Measurements from ENCODE around the gene ULK4.
"Not testable (repeated sequence)": the region's sequence is repeated elsewhere in the genome, so short reads cannot be mapped to it uniquely, and the experiment has no call there.

Gene ULK4

DNA sequence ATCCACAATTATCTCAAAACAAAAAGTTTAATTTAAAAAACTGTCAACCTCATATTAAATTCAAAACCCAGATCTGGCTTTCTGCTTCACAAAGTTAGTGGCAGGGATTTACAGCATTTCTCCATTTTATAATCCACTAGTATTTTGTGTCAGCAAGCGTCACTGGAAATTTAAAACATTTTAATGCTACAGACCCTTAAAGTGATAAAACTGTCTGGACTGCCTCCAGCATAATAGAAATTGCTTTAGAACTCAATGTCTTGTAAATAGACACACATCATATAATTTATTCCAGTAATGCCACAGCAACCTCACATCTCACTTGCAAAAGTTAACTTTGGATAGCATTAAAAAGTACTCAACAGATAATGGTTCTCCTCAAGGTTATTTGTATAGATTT is 116.1 kb downstream of the ULK4 start:
- Histone ChIP-seq H3K79me2 (ENCODE audit: control insufficient read depth, insufficient read depth, low read length) (no peaks in the 10 kb centered on the region), H3K4me1 (ENCODE audit: control insufficient read depth, low read depth, low read length) (no peaks in the 10 kb centered on the region), H3K4me3 (ENCODE audit: low read length) (no peak overlapping the region), H3K4me2 (ENCODE audit: low read length) (no peak overlapping the region), H2AK5ac (ENCODE audit: low read length) (no peak overlapping the region), H3K79me1 (ENCODE audit: low read length) (no peaks in the 10 kb centered on the region), H2BK120ac (ENCODE audit: low read depth, low read length) (no peak overlapping the region), H3K27ac (ENCODE audit: low read depth, low read length) (no peak overlapping the region), H3K9ac (ENCODE audit: low read length) (no peak overlapping the region), H3K23ac (ENCODE audit: low read length) (no peak overlapping the region), H3K18ac (ENCODE audit: low read length) (no peak overlapping the region), H3K36me3 (ENCODE audit: control insufficient read depth, insufficient read depth, low read length) (no peaks in the 10 kb centered on the region), H2BK5ac (ENCODE audit: low read length) (no peak overlapping the region), H4K5ac (ENCODE audit: low read length) (no peak overlapping the region), H3K4ac (ENCODE audit: low read depth, low read length) (no peak overlapping the region), H4K8ac (ENCODE audit: low read depth, low read length) (no peak overlapping the region), H2BK15ac (replicated peaks; ENCODE audit: low read depth) (no peak overlapping the region), H3K56ac (ENCODE audit: low read length) (no peak overlapping the region), H3K27me3 (ENCODE audit: insufficient read depth, low read length, poor library complexity) (no peaks in the 10 kb centered on the region)
- no peak for DNase-seq
- WGBS (ENCODE audit: extremely low coverage, insufficient coverage, low lambda C conversion rate), result no CpG with 5 or more reads among the region's 1 CpG

DNA sequence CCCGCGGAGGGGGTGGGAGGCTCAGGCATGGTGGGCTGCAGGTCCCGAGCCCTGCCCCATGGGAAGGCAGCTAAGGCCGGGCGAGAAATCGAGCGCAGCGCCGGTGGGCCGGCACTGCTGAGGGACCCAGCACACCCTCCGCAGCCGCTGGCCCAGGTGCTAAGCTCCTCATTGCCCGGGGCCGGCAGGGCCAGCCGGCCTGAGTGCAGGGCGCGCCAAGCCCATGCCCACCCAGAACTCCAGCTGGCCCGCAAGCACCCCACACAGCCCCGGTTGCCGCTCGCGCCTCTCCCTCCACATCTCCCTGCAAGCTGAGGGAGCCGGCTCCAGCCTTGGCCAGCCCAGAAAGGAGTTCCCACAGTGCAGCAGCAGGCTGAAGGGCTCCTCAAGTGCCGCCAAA is 117.6 kb downstream of the ULK4 start:
- not testable (repeated sequence) for H4K8ac ChIP-seq (ENCODE audit: low read depth, low read length); H2AK5ac ChIP-seq (ENCODE audit: low read length); H2BK15ac ChIP-seq (replicated peaks; ENCODE audit: low read depth); H3K4me2 ChIP-seq (ENCODE audit: low read length); H4K5ac ChIP-seq (ENCODE audit: low read length); H3K36me3 ChIP-seq (ENCODE audit: control insufficient read depth, insufficient read depth, low read length); H3K4ac ChIP-seq (ENCODE audit: low read depth, low read length); H3K18ac ChIP-seq (ENCODE audit: low read length); H3K56ac ChIP-seq (ENCODE audit: low read length); H3K23ac ChIP-seq (ENCODE audit: low read length); H2BK5ac ChIP-seq (ENCODE audit: low read length); H3K27me3 ChIP-seq (ENCODE audit: insufficient read depth, low read length, poor library complexity); DNase-seq; H3K79me1 ChIP-seq (ENCODE audit: low read length); H3K4me3 ChIP-seq (ENCODE audit: low read length); H3K4me1 ChIP-seq (ENCODE audit: control insufficient read depth, low read depth, low read length); H3K9ac ChIP-seq (ENCODE audit: low read length); H3K79me2 ChIP-seq (ENCODE audit: control insufficient read depth, insufficient read depth, low read length); H3K27ac ChIP-seq (ENCODE audit: low read depth, low read length); H2BK120ac ChIP-seq (ENCODE audit: low read depth, low read length)
- WGBS (ENCODE audit: extremely low coverage, insufficient coverage, low lambda C conversion rate), result no CpG with 5 or more reads among the region's 24 CpGs

DNA sequence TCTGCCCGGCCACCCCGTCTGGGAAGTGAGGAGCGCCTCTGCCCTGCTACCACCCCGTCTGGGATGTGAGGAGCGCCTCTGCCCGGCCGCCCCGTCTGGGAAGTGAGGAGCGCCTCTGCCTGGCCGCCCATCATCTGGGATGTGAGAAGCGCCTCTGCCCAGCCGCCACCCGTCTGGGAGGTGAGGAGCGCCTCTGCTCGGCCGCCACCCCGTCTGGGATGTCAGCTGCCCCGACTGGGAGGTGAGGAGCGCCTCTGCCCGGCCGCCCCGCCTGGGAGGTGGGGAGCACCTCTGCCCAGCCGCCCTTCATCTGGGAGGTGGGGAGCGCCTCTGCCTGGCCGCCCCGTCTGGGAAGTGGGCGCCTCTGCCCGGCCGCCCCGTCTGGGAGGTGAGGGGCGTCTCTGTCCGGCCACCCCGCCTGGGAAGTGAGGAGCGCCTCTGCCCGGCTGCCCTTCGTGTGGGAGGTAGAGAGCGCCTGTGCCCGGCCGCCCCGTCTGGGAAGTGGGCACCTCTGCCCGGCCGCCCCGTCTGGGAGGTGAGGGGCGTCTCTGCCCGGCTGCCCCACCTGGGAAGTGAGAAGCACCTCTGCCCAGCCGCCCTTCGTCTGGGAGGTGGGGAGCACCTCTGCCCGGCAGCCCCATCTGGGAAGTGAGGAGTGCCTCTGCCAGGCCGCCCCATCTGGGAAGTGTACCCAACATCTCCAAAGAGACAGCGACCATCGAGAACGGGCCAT is 120.8 kb downstream of the ULK4 start:
- WGBS (ENCODE audit: extremely low coverage, insufficient coverage, low lambda C conversion rate), result no CpG with 5 or more reads among the region's 52 CpGs
- H3K79me2 ChIP-seq (ENCODE audit: control insufficient read depth, insufficient read depth, low read length); H2AK5ac ChIP-seq (ENCODE audit: low read length): not testable (repeated sequence)

DNA sequence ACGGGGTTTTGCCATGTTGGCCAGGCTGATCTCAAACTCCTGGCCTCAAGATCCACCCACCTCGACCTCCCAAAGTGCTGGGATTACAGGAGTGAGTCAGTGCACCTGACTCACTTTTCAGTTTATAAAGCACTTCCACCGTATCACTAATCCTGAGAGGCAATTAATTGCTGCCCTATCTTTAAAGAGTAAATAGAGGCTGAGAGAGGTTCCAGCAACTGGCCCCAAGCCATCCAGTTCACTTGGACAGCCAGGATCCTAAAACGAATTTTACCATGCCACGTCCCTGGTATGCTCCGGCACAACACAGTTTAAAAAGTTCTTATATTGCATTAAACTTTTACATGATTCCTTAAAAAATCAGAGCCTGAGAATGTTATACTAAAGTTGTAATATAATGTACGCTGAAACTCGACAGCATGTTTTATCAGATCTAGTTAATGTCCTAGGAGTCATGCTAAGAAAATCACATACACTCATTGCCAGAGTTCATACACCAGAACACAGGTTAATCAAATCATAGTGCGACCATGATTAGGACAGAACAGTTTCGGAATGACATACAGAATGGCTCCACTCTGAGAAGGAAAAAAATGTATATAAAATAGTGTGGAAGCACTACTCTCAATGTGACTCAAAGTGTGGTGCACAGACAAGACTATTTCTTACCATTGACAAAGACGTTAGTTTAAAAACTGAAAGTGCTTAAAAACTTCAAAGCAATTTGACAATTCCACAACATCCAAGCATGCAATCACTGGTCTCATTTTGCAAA is 125.4 kb downstream of the ULK4 start:
- Histone ChIP-seq H3K4ac (ENCODE audit: low read depth, low read length) (no peak overlapping the region), H3K4me3 (ENCODE audit: low read length) (no peak overlapping the region), H3K18ac (ENCODE audit: low read length) (no peak overlapping the region), H2BK5ac (ENCODE audit: low read length) (no peak overlapping the region), H3K36me3 (ENCODE audit: control insufficient read depth, insufficient read depth, low read length) (no peaks in the 10 kb centered on the region), H2BK120ac (ENCODE audit: low read depth, low read length) (no peak overlapping the region), H3K4me2 (ENCODE audit: low read length) (no peak overlapping the region), H2AK5ac (ENCODE audit: low read length) (no peak overlapping the region), H3K79me2 (ENCODE audit: control insufficient read depth, insufficient read depth, low read length) (no peaks in the 10 kb centered on the region), H3K27ac (ENCODE audit: low read depth, low read length) (no peak overlapping the region), H3K79me1 (ENCODE audit: low read length) (no peaks in the 10 kb centered on the region), H4K8ac (ENCODE audit: low read depth, low read length) (no peak overlapping the region), H3K9ac (ENCODE audit: low read length) (no peak overlapping the region), H3K23ac (ENCODE audit: low read length) (no peak overlapping the region), H3K56ac (ENCODE audit: low read length) (no peak overlapping the region), H2BK15ac (replicated peaks; ENCODE audit: low read depth) (no peak overlapping the region), H4K5ac (ENCODE audit: low read length) (no peak overlapping the region), H3K4me1 (ENCODE audit: control insufficient read depth, low read depth, low read length) (no peaks in the 10 kb centered on the region), H3K27me3 (ENCODE audit: insufficient read depth, low read length, poor library complexity) (no peaks in the 10 kb centered on the region)
- DNase-seq, result no peak
- WGBS (ENCODE audit: extremely low coverage, insufficient coverage, low lambda C conversion rate), result no CpG with 5 or more reads among the region's 11 CpGs

More for the DNA sequence above, 120.8 kb downstream of the ULK4 start:
- not testable (repeated sequence) for H3K4me2 ChIP-seq (ENCODE audit: low read length); H3K27ac ChIP-seq (ENCODE audit: low read depth, low read length); H4K5ac ChIP-seq (ENCODE audit: low read length); H4K8ac ChIP-seq (ENCODE audit: low read depth, low read length); H3K4ac ChIP-seq (ENCODE audit: low read depth, low read length); H3K56ac ChIP-seq (ENCODE audit: low read length); H2BK15ac ChIP-seq (replicated peaks; ENCODE audit: low read depth); DNase-seq; H3K23ac ChIP-seq (ENCODE audit: low read length); H3K4me3 ChIP-seq (ENCODE audit: low read length); H3K36me3 ChIP-seq (ENCODE audit: control insufficient read depth, insufficient read depth, low read length); H3K4me1 ChIP-seq (ENCODE audit: control insufficient read depth, low read depth, low read length); H3K79me1 ChIP-seq (ENCODE audit: low read length); H3K27me3 ChIP-seq (ENCODE audit: insufficient read depth, low read length, poor library complexity); H3K18ac ChIP-seq (ENCODE audit: low read length); H3K9ac ChIP-seq (ENCODE audit: low read length); H2BK120ac ChIP-seq (ENCODE audit: low read depth, low read length); H2BK5ac ChIP-seq (ENCODE audit: low read length)

DNA sequence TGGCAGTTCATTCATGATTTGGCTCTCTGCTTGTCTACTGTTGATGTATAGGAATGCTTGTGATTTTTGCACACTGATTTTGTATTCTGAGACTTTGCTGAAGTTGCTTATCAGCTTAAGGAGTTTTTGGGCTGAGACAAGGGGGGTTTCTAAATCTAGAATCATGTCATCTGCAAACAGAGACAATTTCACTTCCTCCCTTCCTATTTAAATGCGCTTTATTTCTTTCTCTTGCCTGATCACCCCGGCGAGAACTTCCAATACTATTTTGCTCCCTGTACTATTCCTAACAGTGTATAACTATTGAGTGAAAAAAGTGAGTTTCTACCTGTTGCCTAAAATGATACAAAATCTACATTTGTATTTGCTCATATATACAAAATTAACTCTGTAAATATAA is 128.3 kb downstream of the ULK4 start:
- H3K4me2 ChIP-seq (ENCODE audit: low read length), result no peak overlapping the region
- no peaks in the 10 kb centered on the region for H3K36me3 ChIP-seq (ENCODE audit: control insufficient read depth, insufficient read depth, low read length)
- H3K79me1 ChIP-seq (ENCODE audit: low read length), result no peaks in the 10 kb centered on the region
- H3K27me3 ChIP-seq (ENCODE audit: insufficient read depth, low read length, poor library complexity), result no peaks in the 10 kb centered on the region
- no peak overlapping the region for H3K4ac ChIP-seq (ENCODE audit: low read depth, low read length)
- H3K4me3 ChIP-seq (ENCODE audit: low read length), result no peak overlapping the region
- no peak overlapping the region for H3K9ac ChIP-seq (ENCODE audit: low read length)
- H3K79me2 ChIP-seq (ENCODE audit: control insufficient read depth, insufficient read depth, low read length), result no peaks in the 10 kb centered on the region
- no peak overlapping the region for H3K23ac ChIP-seq (ENCODE audit: low read length)
- H2BK120ac ChIP-seq (ENCODE audit: low read depth, low read length), result no peak overlapping the region
- H3K4me1 ChIP-seq (ENCODE audit: control insufficient read depth, low read depth, low read length), result no peaks in the 10 kb centered on the region
- no peak overlapping the region for H3K56ac ChIP-seq (ENCODE audit: low read length)
- no peak overlapping the region for H2BK15ac ChIP-seq (replicated peaks; ENCODE audit: low read depth)
- no peak overlapping the region for H3K18ac ChIP-seq (ENCODE audit: low read length)
- H2BK5ac ChIP-seq (ENCODE audit: low read length), result no peak overlapping the region
- no peak overlapping the region for H4K5ac ChIP-seq (ENCODE audit: low read length)
- H4K8ac ChIP-seq (ENCODE audit: low read depth, low read length), result no peak overlapping the region
- H3K27ac ChIP-seq (ENCODE audit: low read depth, low read length), result no peak overlapping the region
- H2AK5ac ChIP-seq (ENCODE audit: low read length), result no peak overlapping the region
- no CpG with 5 or more reads among the region's 3 CpGs for WGBS (ENCODE audit: extremely low coverage, insufficient coverage, low lambda C conversion rate)
- no peak for DNase-seq

Measured in mesendoderm (in vitro differentiated cells).